Mesothelial cell of epicardium (in vitro differentiated cells): ENCODE results near the gene DGKQ. TPM values are rescaled to one million over a fixed set of nuclear protein-coding genes. Genes with fewer than 3 reads are reported as not detected.

Experiments
- DNase-seq, 2 experiments: peaks; one replicate each; pipeline ENCODE4 v3.0.0; 2021; ENCODE audit warnings: low spot score in 2 of 2; ENCODE audit not compliant: unreplicated experiment in 2 of 2
- H3K27ac Mint-ChIP-seq: 2 replicates; pipeline ENCODE4 v1.8.0; 2021; ENCODE audit warnings: mixed read lengths
- H3K27me3 Mint-ChIP-seq: 2 replicates; pipeline ENCODE4 v1.8.0; 2021; ENCODE audit warnings: low read depth, mixed read lengths
- H3K36me3 Mint-ChIP-seq: 2 replicates; pipeline ENCODE4 v1.8.0; 2021; ENCODE audit warnings: mixed read lengths
- H3K4me1 Mint-ChIP-seq: 2 replicates; pipeline ENCODE4 v1.8.0; 2021; ENCODE audit warnings: mixed read lengths
- H3K4me3 Mint-ChIP-seq: 2 replicates; pipeline ENCODE4 v1.8.0; 2021; ENCODE audit warnings: mild to moderate bottlenecking, moderate library complexity, mixed read lengths
- H3K9me3 Mint-ChIP-seq: 2 replicates; pipeline ENCODE4 v1.8.0; 2021; ENCODE audit warnings: mixed read lengths
- CTCF ChIP-seq: fragments of 200-600 bp; sonication (generic); IDR thresholded peaks from one replicate; pipeline ENCODE4 v1.5.0; 2021; ENCODE audit warnings: antibody characterized with exemption; ENCODE audit not compliant: unreplicated experiment
- total RNA-seq: library from RNA; stranded (reverse); gene quantifications from 3 replicates; pipeline ENCODE4 v1.2.1, GENCODE V29; 2021

DGKQ gene
- total RNA-seq, 1 donor from 2014 or later = 15.6 TPM

- peaks cover 23% of the 10 kb centered on the region for H3K36me3 Mint-ChIP-seq
- no peaks in the 10 kb centered on the region for H3K27me3 Mint-ChIP-seq
Observed at GRCh38 chr4:915595-915994, 57.8 kb downstream of the DGKQ start.

GRCh38 chr4:915041-915474 lies 58.3 kb downstream of the DGKQ start:
- H3K27me3 Mint-ChIP-seq = no peaks in the 10 kb centered on the region
- TF ChIP-seq CTCF = no peak
- H3K27ac Mint-ChIP-seq = peak overlapping the region; percentile 49
- H3K9me3 Mint-ChIP-seq = peaks cover 18% of the 10 kb centered on the region
- H3K4me3 Mint-ChIP-seq = no peak overlapping the region
- H3K36me3 Mint-ChIP-seq = peaks cover 23% of the 10 kb centered on the region
- no peak for DNase-seq
- peaks cover 9% of the 10 kb centered on the region for H3K4me1 Mint-ChIP-seq

More at GRCh38 chr4:915595-915994, 57.8 kb downstream of the DGKQ start:
- H3K9me3 Mint-ChIP-seq = peaks cover 18% of the 10 kb centered on the region
- H3K4me1 Mint-ChIP-seq = peaks cover 9% of the 10 kb centered on the region
- TF ChIP-seq CTCF = no peak
- H3K4me3 Mint-ChIP-seq = no peak overlapping the region
- H3K27ac Mint-ChIP-seq = no peak overlapping the region
- DNase-seq = no peak

GRCh38 chr4:914531-914930 lies 58.8 kb downstream of the DGKQ start:
- peaks cover 18% of the 10 kb centered on the region for H3K9me3 Mint-ChIP-seq
- no peak overlapping the region for H3K27ac Mint-ChIP-seq
- H3K4me1 Mint-ChIP-seq = peaks cover 9% of the 10 kb centered on the region
- TF ChIP-seq CTCF = no peak
- H3K4me3 Mint-ChIP-seq = no peak overlapping the region
- DNase-seq = no peak
- peaks cover 23% of the 10 kb centered on the region for H3K36me3 Mint-ChIP-seq
- H3K27me3 Mint-ChIP-seq = no peaks in the 10 kb centered on the region

- no peak for TF ChIP-seq CTCF
- peaks cover 10% of the 10 kb centered on the region for H3K4me1 Mint-ChIP-seq
Observed at GRCh38 chr4:913280-913618, 60.1 kb downstream of the DGKQ start.

GRCh38 chr4:912548-913279 lies 60.7 kb downstream of the DGKQ start:
- H3K4me1 Mint-ChIP-seq = peaks cover 15% of the 10 kb centered on the region
- no peak overlapping the region for H3K4me3 Mint-ChIP-seq
- H3K27me3 Mint-ChIP-seq = no peaks in the 10 kb centered on the region
- peaks cover 11% of the 10 kb centered on the region for H3K9me3 Mint-ChIP-seq
- DNase-seq = no peak
- no peak overlapping the region for H3K27ac Mint-ChIP-seq
- no peak for TF ChIP-seq CTCF
- H3K36me3 Mint-ChIP-seq = peaks cover 16% of the 10 kb centered on the region

More at GRCh38 chr4:913280-913618, 60.1 kb downstream of the DGKQ start:
- no peaks in the 10 kb centered on the region for H3K27me3 Mint-ChIP-seq
- peaks cover 16% of the 10 kb centered on the region for H3K9me3 Mint-ChIP-seq
- DNase-seq = no peak
- peaks cover 21% of the 10 kb centered on the region for H3K36me3 Mint-ChIP-seq
- H3K27ac Mint-ChIP-seq = no peak overlapping the region
- H3K4me3 Mint-ChIP-seq = no peak overlapping the region
